Measurements from ENCODE around the gene MRPL40.

The MRPL40 gene

DNA sequence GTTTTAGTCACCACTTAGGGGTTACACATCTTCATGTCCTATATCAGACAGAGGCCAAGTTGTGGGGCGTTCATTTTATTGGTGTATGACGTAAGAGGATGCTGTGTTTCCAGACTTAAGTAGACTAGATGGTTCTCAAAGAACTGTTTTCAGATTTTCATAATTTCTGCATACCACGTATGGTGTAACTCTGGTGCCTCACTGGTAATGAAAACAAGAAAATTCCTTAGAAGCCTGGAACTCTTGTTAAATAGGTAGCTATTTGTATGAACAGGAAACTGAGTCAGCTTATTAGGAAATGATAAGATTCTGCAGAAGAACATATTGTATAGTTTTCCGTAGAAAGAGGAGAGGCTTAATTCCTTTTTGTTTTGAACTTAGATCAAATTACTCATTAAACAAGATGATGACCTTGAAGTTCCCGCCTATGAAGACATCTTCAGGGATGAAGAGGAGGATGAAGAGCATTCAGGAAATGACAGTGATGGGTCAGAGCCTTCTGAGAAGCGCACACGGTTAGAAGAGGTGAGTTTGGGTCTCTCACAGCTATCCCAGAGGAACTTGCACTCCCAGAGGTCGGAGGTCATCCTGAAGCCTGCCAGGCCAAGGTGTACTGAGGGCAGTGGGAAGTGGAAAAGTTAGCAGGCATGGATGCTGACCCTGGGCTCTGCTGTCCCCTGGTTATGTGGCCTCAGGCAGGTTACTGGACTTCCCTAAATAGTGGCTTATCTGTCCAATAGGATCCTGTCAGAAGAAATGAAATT is 51.3 kb downstream of the MRPL40 start:
- DNase-seq = no peak
